Posterior cingulate gyrus (tissue), 11 donors: Measurements from ENCODE around the gene PAK1.
"Not testable (repeated sequence)": the region's sequence is repeated elsewhere in the genome, so short reads cannot be mapped to it uniquely, and the experiment has no call there.

Experiments used
- DNase-seq, 10 donors: peaks; one replicate each; pipeline versions ENCODE4 v3.0.0 to v3.0.0-alpha.2; 2020 to 2021; ENCODE audit warnings: mixed read lengths in 3 of 10
- intact Hi-C: fragments of 100-400 bp; cut with DNase I; formaldehyde crosslinking; loops from one replicate; pipeline ENCODE4 v1.15.1; 2023

Gene PAK1

DNA sequence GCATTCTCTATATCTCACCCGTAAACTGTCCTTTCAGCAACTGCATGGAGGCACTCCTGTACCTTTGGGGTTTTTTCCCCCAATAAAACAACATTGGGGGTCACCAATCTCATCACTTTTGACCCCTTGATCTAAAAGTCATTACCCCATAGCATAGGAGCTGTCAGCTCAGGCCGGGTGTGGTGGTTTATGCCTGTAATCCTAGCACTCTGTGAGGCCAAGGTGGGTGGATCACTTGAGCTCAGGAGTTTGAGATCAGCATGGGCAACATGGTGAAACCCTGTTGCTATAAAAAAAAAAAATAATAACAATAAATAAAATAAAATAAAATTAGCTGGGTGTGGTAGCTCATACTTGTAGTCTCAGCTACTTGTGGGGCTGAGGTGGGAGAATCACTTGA lies 155.3 kb downstream of the PAK1 start:
- intact Hi-C loops: no loop called here
- DNase-seq: no peak

DNA sequence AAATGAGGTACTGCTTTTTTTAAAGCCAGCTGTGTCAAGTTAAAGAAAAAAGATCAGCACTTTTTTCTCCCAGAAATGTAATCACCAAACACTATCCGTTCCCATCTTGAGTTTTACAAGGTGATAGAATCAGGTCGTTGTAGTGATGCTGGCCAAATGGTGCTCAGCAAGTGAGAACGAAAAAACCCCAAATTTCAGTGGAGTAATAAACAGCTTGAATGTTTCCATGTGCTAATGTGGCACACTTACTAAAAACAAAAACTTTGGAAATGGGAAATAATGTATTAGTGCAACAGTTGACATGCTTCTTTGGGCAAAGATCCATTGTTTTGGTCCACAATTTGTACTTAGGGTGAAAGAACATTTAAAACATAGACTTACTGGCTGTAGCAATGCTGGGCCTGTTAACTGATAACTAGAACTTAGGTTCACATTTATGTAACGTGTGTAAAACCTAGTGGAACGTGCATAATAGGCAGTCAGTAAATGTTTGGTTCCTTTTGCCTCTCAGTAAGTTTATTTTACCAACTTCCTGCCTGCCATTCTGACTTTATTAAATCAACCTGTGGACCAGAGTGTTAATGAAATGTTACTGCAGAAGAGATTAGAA lies 157.1 kb downstream of the PAK1 start:
- intact Hi-C loops: no loop called here
- DNase-seq: no peak

DNA sequence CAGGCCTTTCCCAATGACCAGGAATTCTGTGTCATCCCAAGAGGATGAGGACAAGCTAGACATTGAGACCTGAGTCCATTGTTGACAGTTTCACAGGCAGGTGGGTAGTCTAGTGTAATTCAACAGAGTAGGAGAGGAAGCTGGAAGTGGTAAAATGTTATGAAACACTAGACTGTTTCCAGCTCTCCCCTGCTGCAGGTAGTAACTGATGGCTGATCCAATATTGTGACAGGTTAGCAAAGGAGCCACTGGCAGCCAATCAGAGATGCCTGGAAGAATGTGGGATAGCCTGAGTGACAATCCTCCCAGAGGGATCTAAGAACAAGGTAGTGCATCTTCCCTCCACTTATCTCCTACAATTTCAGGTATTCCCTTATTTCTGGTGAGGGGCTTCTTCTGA lies 161.8 kb downstream of the PAK1 start:
- intact Hi-C loops: no loop called here
- DNase-seq: no peak

- intact Hi-C loops: no loop called here
Observed at GRCh38 chr11:77311701-77312100, 162.2 kb downstream of the PAK1 start.

DNA sequence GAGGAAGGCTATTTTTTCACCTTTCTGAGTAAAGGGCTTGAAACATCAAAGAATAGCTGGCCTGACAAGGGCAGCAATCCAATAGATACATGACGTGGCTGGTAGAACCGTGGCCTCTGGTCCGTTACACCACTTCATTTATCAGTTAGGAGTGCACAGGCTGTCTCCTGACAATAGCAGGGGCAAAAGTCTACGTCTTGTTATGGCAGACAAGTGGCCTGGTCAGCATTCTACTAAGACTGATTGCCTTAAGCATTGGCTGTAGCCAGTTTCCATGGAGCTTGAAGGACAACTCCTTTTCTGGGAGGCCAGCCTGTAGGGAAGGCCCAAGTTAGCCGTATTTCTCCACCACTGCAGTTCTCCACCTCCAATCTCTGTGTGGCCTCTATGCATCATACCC lies 163.2 kb downstream of the PAK1 start:
- no peak for DNase-seq
- intact Hi-C loops: no loop called here

More at GRCh38 chr11:77311701-77312100, 162.2 kb downstream of the PAK1 start:
- no peak for DNase-seq

GRCh38 chr11:77309401-77310085 lies 164.4 kb downstream of the PAK1 start:
- no peak for DNase-seq
- intact Hi-C loops: no loop called here

- no peak for DNase-seq
- intact Hi-C loops: no loop called here
Observed at GRCh38 chr11:77308838-77309237, 165.1 kb downstream of the PAK1 start.

DNA sequence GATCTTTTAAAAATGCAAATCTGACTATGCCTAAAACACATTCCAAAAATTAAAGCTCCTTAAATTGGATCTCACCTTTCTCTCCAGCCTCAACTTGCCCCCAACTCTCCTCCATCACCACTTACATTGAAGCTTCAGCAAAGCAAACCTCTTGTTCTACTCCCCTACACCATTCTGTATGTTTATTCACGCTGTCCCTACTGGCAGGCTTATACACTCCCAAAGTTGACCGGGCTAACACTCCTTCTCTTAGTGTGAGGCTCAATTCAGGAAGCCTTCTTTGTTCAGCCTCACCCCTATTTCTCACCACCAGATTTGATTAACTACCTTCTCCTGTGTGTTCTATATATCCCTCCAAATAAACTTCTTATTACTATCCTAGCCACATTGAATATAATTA lies 170.6 kb downstream of the PAK1 start:
- intact Hi-C loops: no loop called here
- DNase-seq: no peak

GRCh38 chr11:77302752-77303151 lies 171.1 kb downstream of the PAK1 start:
- intact Hi-C loops: no loop called here

DNA sequence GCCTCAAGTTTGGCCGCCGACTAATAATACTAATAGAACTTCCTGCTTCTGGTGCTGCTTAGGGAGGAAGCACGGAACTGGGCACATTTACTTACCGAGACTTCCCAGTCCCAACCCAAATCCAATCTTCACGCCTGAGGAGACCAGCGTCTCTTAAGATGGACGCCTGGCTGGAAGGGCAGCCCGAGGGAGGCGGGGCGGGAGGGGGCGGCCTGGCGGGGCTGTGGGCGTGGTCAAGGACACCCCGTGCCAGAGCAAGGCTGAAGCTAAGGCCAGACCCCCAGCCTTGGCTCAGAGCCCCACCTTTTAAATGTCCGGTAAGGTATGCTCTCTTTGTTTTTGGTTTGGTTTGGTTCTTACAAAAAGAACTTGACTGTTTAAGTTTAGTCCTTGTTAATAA lies 172.4 kb downstream of the PAK1 start, which contains the start of gene GDPD4:
TSS of gene GDPD4 (minus strand) at position 177 of the 400 bp plus-strand sequence. CDS start 16,549 bp downstream, outside the sequence.
- intact Hi-C loops: no loop called here
- no peak for DNase-seq

More at GRCh38 chr11:77302752-77303151, 171.1 kb downstream of the PAK1 start:
- no peak for DNase-seq

- intact Hi-C loops: no loop called here
Observed at GRCh38 chr11:77300695-77301094, 173.2 kb downstream of the PAK1 start.

GRCh38 chr11:77300028-77300427 lies 173.9 kb downstream of the PAK1 start:
- DNase-seq, intact Hi-C loops: not testable (repeated sequence)

More at GRCh38 chr11:77300695-77301094, 173.2 kb downstream of the PAK1 start:
- no peak for DNase-seq

DNA sequence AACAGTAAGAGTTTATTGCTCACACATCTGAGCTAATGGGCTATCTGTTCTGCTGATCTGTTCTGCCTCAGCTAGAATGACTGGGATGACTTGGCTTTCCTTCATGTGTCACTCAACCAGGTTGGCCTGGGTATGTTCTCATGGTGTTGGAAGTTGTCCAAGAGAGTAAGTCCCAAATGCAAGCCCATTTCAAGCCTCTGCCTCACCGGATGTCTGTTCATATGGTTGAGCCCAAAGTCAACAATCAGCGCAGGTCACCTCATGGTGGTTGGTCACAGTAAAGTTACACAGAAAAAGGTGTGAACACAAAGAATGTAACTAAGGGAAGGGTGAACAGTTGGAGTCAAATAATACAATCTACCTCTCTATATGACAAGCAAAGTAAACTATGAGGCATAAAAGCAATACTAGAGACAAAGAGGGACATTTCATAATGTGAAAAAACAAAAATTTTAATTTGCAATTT lies 174.3 kb downstream of the PAK1 start:
- intact Hi-C loops: no loop called here
- no peak for DNase-seq

- no peak for DNase-seq
- intact Hi-C loops: no loop called here
Observed at GRCh38 chr11:77294040-77294439, 179.9 kb downstream of the PAK1 start.

DNA sequence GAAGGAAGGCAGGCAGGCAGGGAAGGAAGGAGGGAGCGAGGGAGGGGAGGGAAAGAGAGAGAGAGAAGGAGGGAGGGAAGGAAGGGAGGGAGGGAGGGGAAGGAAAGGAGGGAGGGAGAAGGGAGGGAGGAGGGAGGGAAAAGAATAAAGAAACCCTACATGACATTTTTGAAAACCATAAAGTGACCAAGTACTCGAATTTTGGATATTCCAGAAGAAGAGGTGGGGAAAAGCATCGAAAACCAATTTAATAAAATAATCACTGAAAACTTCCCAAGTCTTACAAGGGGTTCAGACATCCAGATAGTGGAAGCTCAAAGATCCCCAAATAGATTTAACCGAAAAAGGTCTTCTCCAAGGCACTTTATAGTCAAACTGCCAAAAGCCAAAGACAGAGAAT lies 184.2 kb downstream of the PAK1 start:
- no peak for DNase-seq
- intact Hi-C loops: no loop called here

DNA sequence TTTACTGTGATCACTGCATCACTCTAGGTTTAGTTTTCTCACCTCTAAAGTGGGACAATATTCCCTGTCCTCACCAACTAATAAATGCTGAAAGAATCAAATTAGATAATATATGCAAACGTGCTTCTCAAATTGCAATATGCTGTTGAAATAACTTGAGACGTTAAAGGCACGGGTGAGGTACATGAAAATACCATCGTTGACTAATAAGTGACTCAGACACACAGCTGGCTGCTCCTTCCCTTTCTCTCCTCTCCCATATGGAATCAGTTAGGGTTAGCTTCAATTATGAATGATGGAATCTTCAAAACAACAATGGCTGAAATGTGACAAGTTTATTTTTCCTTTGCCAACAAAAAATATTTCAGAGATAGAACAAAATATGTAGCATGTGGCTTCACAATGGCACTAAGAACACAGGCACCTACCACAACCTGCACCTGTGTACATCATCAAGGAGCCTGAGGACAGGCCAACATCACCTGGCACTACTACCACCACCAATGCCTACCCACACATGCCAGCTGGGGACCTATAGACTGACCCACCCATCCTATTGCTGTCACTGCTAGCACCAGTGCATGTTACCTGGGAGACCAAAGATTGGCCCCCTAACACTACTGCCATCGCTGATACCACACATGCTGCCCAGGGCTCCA lies 186.2 kb downstream of the PAK1 start:
- no peak for DNase-seq
- intact Hi-C loops: no loop called here

DNA sequence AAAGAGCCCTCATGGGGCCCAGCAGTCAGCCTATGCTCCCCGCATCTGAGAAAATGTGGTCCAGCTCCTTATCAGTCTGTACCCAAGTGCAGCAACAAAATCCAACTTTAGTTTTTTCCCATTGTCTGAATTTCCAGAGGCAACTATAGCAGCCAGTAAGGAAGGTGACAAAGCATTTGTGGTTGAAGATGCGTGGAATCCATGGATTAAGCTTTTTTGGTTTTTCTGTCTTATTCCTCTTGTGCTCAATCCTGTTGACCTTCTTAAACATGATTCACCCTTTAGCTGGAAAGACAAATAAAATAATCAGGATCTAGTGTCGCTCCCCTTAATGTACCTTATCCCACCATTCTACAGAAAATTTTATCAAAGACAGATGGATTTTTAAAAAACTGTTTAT lies 186.8 kb downstream of the PAK1 start:
- DNase-seq: no peak
- intact Hi-C loops: no loop called here

GRCh38 chr11:77284476-77285468 lies 189.1 kb downstream of the PAK1 start:
- no peak for DNase-seq
- intact Hi-C loops: no loop called here

DNA sequence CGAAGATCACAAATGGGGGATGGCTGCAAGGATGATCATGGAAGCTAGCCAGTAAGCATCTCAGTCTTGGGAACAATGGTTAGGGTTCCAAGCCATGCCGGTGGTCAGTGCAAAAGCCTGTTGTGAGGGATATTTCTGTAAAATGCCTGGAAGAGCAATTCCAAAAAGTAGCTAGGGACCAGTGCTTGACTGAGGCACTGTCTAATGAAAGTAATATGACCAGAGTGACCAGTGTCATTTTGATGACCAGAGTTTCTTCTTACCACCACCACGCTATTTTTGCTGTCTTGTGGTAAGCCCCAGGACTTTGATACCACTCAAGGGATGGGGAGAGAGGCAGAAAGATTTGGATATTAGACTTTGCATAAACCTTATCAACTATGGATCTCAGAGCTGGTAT lies 190.8 kb downstream of the PAK1 start:
- intact Hi-C loops: no loop called here
- DNase-seq: no peak
